A172 (cell line): ENCODE data around the gene FOXD3. TPM values are rescaled to one million over a fixed set of nuclear protein-coding genes. Genes with fewer than 3 reads are reported as not detected.
"Not testable (repeated sequence)": the region's sequence is repeated elsewhere in the genome, so short reads cannot be mapped to it uniquely, and the experiment has no call there.

Source experiments
- DNase-seq: peaks from one replicate; pipeline ENCODE4 v3.0.0-alpha.2; 2015; ENCODE audit warnings: low spot score
- total RNA-seq: library from RNA; depleted of rRNA; stranded (reverse); fragments of >200 nt; shearing (Covaris generic); gene quantifications from 2 replicates; pipeline ENCODE4 v1.2.3, GENCODE V29; 2014

FOXD3 gene
- total RNA-seq, 1 experiment from 2014 or later = not detected

GRCh38 chr1:63321066-63321784 lies 1.1 kb upstream of the FOXD3 start:
- no peak for DNase-seq

GRCh38 chr1:63321785-63322113 lies 618 bp upstream of the FOXD3 start:
- DNase-seq = no peak

GRCh38 chr1:63322944-63323864 lies 837 bp downstream of the FOXD3 start:
- no peak for DNase-seq

GRCh38 chr1:63323865-63324778 lies 1.8 kb downstream of the FOXD3 start:
- no peak for DNase-seq

- DNase-seq = no peak
Observed at GRCh38 chr1:63324779-63325119, 2.4 kb downstream of the FOXD3 start.

- no peak for DNase-seq
Observed at GRCh38 chr1:63325279-63325985, 3.1 kb downstream of the FOXD3 start.

- DNase-seq = no peak
Observed at GRCh38 chr1:63326106-63326472, 3.7 kb downstream of the FOXD3 start.

- no peak for DNase-seq
Observed at GRCh38 chr1:63326473-63327380, 4.4 kb downstream of the FOXD3 start.

GRCh38 chr1:63327417-63328054 lies 5.2 kb downstream of the FOXD3 start:
- peak; percentile 56 for DNase-seq

- DNase-seq = no peak
Observed at GRCh38 chr1:63328122-63328521, 5.8 kb downstream of the FOXD3 start.

GRCh38 chr1:63328781-63329180 lies 6.4 kb downstream of the FOXD3 start:
- DNase-seq = no peak

- no peak for DNase-seq
Observed at GRCh38 chr1:63329621-63330330, 7.4 kb downstream of the FOXD3 start.

- DNase-seq = no peak
Observed at GRCh38 chr1:63330331-63330916, 8.1 kb downstream of the FOXD3 start.

GRCh38 chr1:63342402-63342801 lies 20.0 kb downstream of the FOXD3 start:
- DNase-seq = no peak

GRCh38 chr1:63343922-63344321 lies 21.6 kb downstream of the FOXD3 start:
- no peak for DNase-seq

GRCh38 chr1:63350320-63350719 lies 28.0 kb downstream of the FOXD3 start:
- DNase-seq = no peak

- no peak for DNase-seq
Observed at GRCh38 chr1:63352736-63353135, 30.4 kb downstream of the FOXD3 start.

GRCh38 chr1:63356234-63356633 lies 33.9 kb downstream of the FOXD3 start:
- DNase-seq = not testable (repeated sequence)

GRCh38 chr1:63359561-63359960 lies 37.2 kb downstream of the FOXD3 start:
- DNase-seq = no peak
